ENCODE measurements around the gene PFKFB3. TPM values are rescaled to one million over a fixed set of nuclear protein-coding genes. Genes with fewer than 3 reads are reported as not detected.

The PFKFB3 gene
- total and polyA plus RNA-seq, 2 experiments from 2014 or later, result 14.5 to 23.7 TPM

- Histone ChIP-seq H3K4me3 (no peak overlapping the region), H3K9me3 (ENCODE audit: low read depth) (no peaks in the 10 kb centered on the region), H3K9me2 (ENCODE audit: insufficient read depth) (no peaks in the 10 kb centered on the region; the same call in 1 of the 2 replicates), H3K4me2 (ENCODE audit: unreplicated experiment) (no peak overlapping the region), H3K9ac (no peak overlapping the region), H3K27me3 (replicated peaks; ENCODE audit: insufficient read depth) (no peaks in the 10 kb centered on the region), H3F3A (ENCODE audit: insufficient read depth) (peaks cover 17% of the 10 kb centered on the region), H2AFZ (no peak overlapping the region), H4K20me1 (ENCODE audit: insufficient read depth) (no peaks in the 10 kb centered on the region), H3K4me1 (ENCODE audit: insufficient read depth) (peaks cover 14% of the 10 kb centered on the region), H3K27ac (no peak overlapping the region), H3K79me2 (ENCODE audit: insufficient read depth) (no peaks in the 10 kb centered on the region), H3K36me3 (ENCODE audit: low read depth) (no peaks in the 10 kb centered on the region)
- in situ Hi-C loops (cut with MboI), result no loop called here
- TF ChIP-seq EZH2phosphoT487 (IDR thresholded peaks at IDR 0.05; ENCODE audit: insufficient read depth, low read depth) (no peak), EZH2 (IDR thresholded peaks at IDR 0.05; ENCODE audit: insufficient read depth, poor library complexity, severe bottlenecking) (no peak)
- DNase-seq, result no peak
- WGBS, 2 experiments (ENCODE audit: low coverage in 1 of 2, low lambda C conversion rate in 2 of 2, missing lambda C conversion rate in 2 of 2), result 94 to 97% methylated on average over 10 of the region's 10 CpGs
Observed at GRCh38 chr10:6272126-6272525, 69.4 kb downstream of the PFKFB3 start.

GRCh38 chr10:6273351-6273750 lies 70.6 kb downstream of the PFKFB3 start:
- Histone ChIP-seq H3K4me3 (no peak overlapping the region), H3K9me2 (ENCODE audit: insufficient read depth) (no peaks in the 10 kb centered on the region; the same call in 1 of the 2 replicates), H3K36me3 (ENCODE audit: low read depth) (no peaks in the 10 kb centered on the region), H3K4me2 (ENCODE audit: unreplicated experiment) (no peak overlapping the region), H3K9ac (no peak overlapping the region), H3F3A (ENCODE audit: insufficient read depth) (peaks cover 17% of the 10 kb centered on the region), H3K9me3 (ENCODE audit: low read depth) (no peaks in the 10 kb centered on the region), H3K4me1 (ENCODE audit: insufficient read depth) (peaks cover 14% of the 10 kb centered on the region), H3K27me3 (replicated peaks; ENCODE audit: insufficient read depth) (no peaks in the 10 kb centered on the region), H3K27ac (no peak overlapping the region), H2AFZ (no peak overlapping the region), H4K20me1 (ENCODE audit: insufficient read depth) (no peaks in the 10 kb centered on the region), H3K79me2 (ENCODE audit: insufficient read depth) (no peaks in the 10 kb centered on the region)
- TF ChIP-seq EZH2 (IDR thresholded peaks at IDR 0.05; ENCODE audit: insufficient read depth, poor library complexity, severe bottlenecking), result no peak
- TF ChIP-seq EZH2phosphoT487 (IDR thresholded peaks at IDR 0.05; ENCODE audit: insufficient read depth, low read depth), result no peak
- DNase-seq, result no peak
- in situ Hi-C loops (cut with MboI), result no loop called here
- 92 to 94% methylated on average over 11 of the region's 11 CpGs for whole genome bisulfite sequencing, 2 experiments (ENCODE audit: low coverage in 1 of 2, low lambda C conversion rate in 2 of 2, missing lambda C conversion rate in 2 of 2)

- TF ChIP-seq EZH2phosphoT487 (IDR thresholded peaks at IDR 0.05; ENCODE audit: insufficient read depth, low read depth) (no peak), EZH2 (IDR thresholded peaks at IDR 0.05; ENCODE audit: insufficient read depth, poor library complexity, severe bottlenecking) (no peak)
- no peak overlapping the region for H2AFZ ChIP-seq
- no peaks in the 10 kb centered on the region for H3K27me3 ChIP-seq (replicated peaks; ENCODE audit: insufficient read depth)
- H3K27ac ChIP-seq, result peak overlapping the region; percentile 95; the same call in 1 of the 2 replicates
- no peak overlapping the region for H3K4me2 ChIP-seq (ENCODE audit: unreplicated experiment)
- in situ Hi-C loops (cut with MboI), result no loop called here
- no peaks in the 10 kb centered on the region for H3K79me2 ChIP-seq (ENCODE audit: insufficient read depth)
- 95 to 97% methylated on average over 4 of the region's 4 CpGs for WGBS, 2 experiments (ENCODE audit: low coverage in 1 of 2, low lambda C conversion rate in 2 of 2, missing lambda C conversion rate in 2 of 2)
- H3K9ac ChIP-seq, result no peak overlapping the region
- peaks cover 16% of the 10 kb centered on the region for H3K4me1 ChIP-seq (ENCODE audit: insufficient read depth)
- H3F3A ChIP-seq (ENCODE audit: insufficient read depth), result peaks cover 17% of the 10 kb centered on the region
- no peaks in the 10 kb centered on the region for H4K20me1 ChIP-seq (ENCODE audit: insufficient read depth)
- H3K9me2 ChIP-seq (ENCODE audit: insufficient read depth), result no peaks in the 10 kb centered on the region; the same call in 1 of the 2 replicates
- H3K36me3 ChIP-seq (ENCODE audit: low read depth), result no peaks in the 10 kb centered on the region
- no peaks in the 10 kb centered on the region for H3K9me3 ChIP-seq (ENCODE audit: low read depth)
- H3K4me3 ChIP-seq, result no peak overlapping the region
- DNase-seq, result peak; percentile 67
Observed at GRCh38 chr10:6274040-6274439, 71.3 kb downstream of the PFKFB3 start.

GRCh38 chr10:6274484-6274883 lies 71.8 kb downstream of the PFKFB3 start:
- no peak for DNase-seq
- H3K9me3 ChIP-seq (ENCODE audit: low read depth), result no peaks in the 10 kb centered on the region
- H3K4me2 ChIP-seq (ENCODE audit: unreplicated experiment), result no peak overlapping the region
- no peak overlapping the region for H3K4me3 ChIP-seq
- no peaks in the 10 kb centered on the region for H3K79me2 ChIP-seq (ENCODE audit: insufficient read depth)
- H2AFZ ChIP-seq, result peak overlapping the region; percentile 70; the same call in 1 of the 2 replicates
- in situ Hi-C loops (cut with MboI), result no loop called here
- peaks cover 17% of the 10 kb centered on the region for H3F3A ChIP-seq (ENCODE audit: insufficient read depth)
- peaks cover 21% of the 10 kb centered on the region for H3K4me1 ChIP-seq (ENCODE audit: insufficient read depth)
- no peak for TF ChIP-seq EZH2 (IDR thresholded peaks at IDR 0.05; ENCODE audit: insufficient read depth, poor library complexity, severe bottlenecking)
- TF ChIP-seq EZH2phosphoT487 (IDR thresholded peaks at IDR 0.05; ENCODE audit: insufficient read depth, low read depth), result no peak
- H3K27me3 ChIP-seq (replicated peaks; ENCODE audit: insufficient read depth), result no peaks in the 10 kb centered on the region
- no peaks in the 10 kb centered on the region; the same call in 1 of the 2 replicates for H3K9me2 ChIP-seq (ENCODE audit: insufficient read depth)
- no peaks in the 10 kb centered on the region for H4K20me1 ChIP-seq (ENCODE audit: insufficient read depth)
- no peaks in the 10 kb centered on the region for H3K36me3 ChIP-seq (ENCODE audit: low read depth)
- peak overlapping the region; percentile 95 for H3K27ac ChIP-seq
- peak overlapping the region; percentile 71; the same call in 1 of the 2 replicates for H3K9ac ChIP-seq
- 97 to 98% methylated on average over 7 of the region's 7 CpGs for WGBS, 2 experiments (ENCODE audit: low coverage in 1 of 2, low lambda C conversion rate in 2 of 2, missing lambda C conversion rate in 2 of 2)
